Airway epithelial cell (primary cell): ENCODE data around the gene KRT27. TPM values are rescaled to one million over a fixed set of nuclear protein-coding genes. Genes with fewer than 3 reads are reported as not detected.

ENCODE experiments used
- total RNA-seq: library from RNA; depleted of rRNA; stranded (reverse); fragments of >200 nt; gene quantifications from 2 replicates; pipeline ENCODE4 v1.2.3, GENCODE V29; 2015

KRT27 gene
- not detected in 2 replicates for total RNA-seq

GRCh38 chr17:40782450-40782849 is at the start of gene KRT27:
Gene KRT27, minus strand, starts transcription at chr17:40782550. Its CDS starts 57 bp downstream, at chr17:40782493.

DNA sequence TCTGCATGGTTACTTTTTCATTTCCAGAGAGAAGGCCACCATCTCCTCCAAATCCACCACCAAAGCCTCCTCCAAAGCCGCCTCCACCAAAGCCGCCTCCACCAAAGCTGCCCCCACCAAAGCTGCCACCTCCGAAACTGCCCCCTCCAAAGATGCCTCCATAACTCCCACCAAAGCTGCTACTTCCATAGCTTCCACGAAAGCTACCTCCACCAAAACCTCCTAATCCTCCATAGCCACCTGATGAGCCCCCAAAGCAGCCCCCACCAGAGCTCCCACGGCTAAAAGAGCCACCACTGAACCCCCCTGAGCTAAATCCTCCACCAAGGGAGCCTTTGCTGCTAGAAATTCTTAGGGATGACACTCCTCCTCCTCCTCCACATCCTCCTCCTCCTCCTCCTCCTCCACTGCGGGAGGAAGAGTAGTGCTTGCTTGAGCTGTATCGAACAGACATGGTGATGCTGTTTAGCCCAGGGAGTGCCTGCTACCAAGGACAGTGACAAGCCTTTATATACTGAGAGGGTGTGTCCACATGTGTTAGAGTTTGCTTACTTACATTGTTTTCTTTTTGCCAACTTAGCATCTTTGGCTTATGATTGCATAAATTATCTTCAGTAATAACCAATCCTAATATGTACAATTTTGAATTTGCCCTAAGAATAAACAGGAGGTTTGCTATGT is 39.9 kb upstream of the KRT27 start, which contains the start of gene KRT10:
KRT10 (minus strand) TSS at position 483 of the 681 bp plus-strand sequence; CDS start at position 454, 29 bp downstream.

DNA sequence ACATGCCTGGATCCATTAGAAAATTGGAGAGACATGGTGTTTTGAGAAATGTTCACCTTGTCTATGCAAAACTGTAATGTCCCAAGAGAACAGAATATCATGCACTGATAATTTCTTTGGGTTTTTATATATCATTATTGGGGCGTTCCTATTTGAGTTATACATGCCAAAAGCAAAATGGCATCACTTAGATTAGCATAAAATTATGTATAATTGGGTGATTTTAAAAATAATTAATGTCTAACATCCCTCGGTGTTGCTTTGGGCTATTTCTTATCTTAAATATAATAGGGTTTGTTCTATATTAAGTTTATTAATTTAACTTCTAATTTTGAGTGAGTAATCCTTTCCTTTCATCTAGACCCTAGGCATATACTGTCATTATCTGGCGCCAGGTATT is 17.5 kb upstream of the KRT27 start, which contains the start of gene KRT28:
KRT28 (minus strand) TSS at position 101 of the 400 bp plus-strand sequence; CDS start at position 35, 66 bp downstream.

DNA sequence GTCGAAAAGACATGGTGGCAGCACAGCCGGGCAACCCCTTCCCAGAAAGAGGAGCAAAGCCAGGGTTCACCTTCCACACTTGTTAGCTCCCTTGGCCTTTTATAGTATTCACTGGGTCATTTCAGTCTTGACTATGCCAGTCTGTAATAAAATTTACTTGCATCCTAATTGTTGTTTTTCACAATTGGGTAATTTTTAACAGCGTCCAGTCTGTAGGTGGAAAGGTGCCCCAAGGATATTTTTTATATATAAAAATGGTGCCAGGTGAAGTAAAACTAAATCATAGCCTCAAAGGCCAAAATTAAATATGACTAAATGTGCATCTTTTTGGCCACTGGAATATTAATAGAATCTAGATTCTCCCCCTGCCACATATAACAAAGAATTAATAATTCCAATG is 10.2 kb downstream of the KRT27 start, which contains the start of gene KRT26:
KRT26 (minus strand) TSS at position 101 of the 400 bp plus-strand sequence; CDS start at position 13, 88 bp downstream.

DNA sequence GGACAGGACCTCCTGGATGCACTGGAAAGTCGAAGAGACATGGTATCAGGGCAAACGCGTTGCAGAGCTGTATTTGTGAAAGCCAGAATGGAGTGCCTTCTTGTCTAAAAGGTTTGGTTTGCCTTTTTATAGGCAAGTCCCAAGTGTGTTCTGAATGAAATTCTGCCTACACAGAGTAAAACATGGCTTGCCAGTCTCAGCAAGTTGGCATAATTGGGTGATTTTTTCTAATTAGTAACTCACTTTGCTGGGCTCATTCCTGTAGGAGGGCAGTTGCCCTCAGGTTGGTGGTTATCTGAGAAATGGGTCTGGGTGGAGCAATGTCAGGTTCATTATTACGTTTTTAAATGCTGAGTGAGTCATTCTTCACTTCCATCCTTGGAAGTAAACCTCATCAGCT is 27.1 kb downstream of the KRT27 start, which contains the start of gene KRT25:
KRT25 (minus strand) TSS at position 101 of the 400 bp plus-strand sequence; CDS start at position 41, 60 bp downstream.

Other genes starting within 250 kb of the KRT27 start
- gene CCR7, start 217.1 kb downstream of the KRT27 start, total RNA-seq, result not detected in 2 replicates
- gene SMARCE1, start 134.7 kb downstream of the KRT27 start, total RNA-seq, result 81.3 and 87.2 TPM in 2 replicates
- gene KRT222, start 117.4 kb downstream of the KRT27 start, total RNA-seq, result not detected in 2 replicates
- 1.5 and 2.5 TPM in 2 replicates for gene KRT24, start 78.8 kb downstream of the KRT27 start, total RNA-seq
- not detected in 2 replicates for gene KRT25, start 27.2 kb downstream of the KRT27 start, total RNA-seq
- not detected in 2 replicates for gene KRT26, start 10.3 kb downstream of the KRT27 start, total RNA-seq
- gene KRT28, start 17.4 kb upstream of the KRT27 start, total RNA-seq, result not detected in 2 replicates
- 59.0 and 68.3 TPM in 2 replicates for gene KRT10, start 40.1 kb upstream of the KRT27 start, total RNA-seq
- gene KRT12, start 84.7 kb upstream of the KRT27 start, total RNA-seq, result not detected in 2 replicates
- gene KRT20, start 102.7 kb upstream of the KRT27 start, total RNA-seq, result not detected in 2 replicates
- 35.7 and 36.8 TPM in 2 replicates for gene KRT23, start 155.1 kb upstream of the KRT27 start, total RNA-seq
- not detected in 2 replicates for gene KRT39, start 184.4 kb upstream of the KRT27 start, total RNA-seq
- gene KRT40, start 201.8 kb upstream of the KRT27 start, total RNA-seq, result 0.07 TPM in 1 of 2 replicates, not detected in the other
- gene KRTAP3-3, start 211.6 kb upstream of the KRT27 start, total RNA-seq, result not detected in 2 replicates
- not detected in 2 replicates for gene KRTAP3-2, start 217.4 kb upstream of the KRT27 start, total RNA-seq
- not detected in 2 replicates for gene KRTAP3-1, start 226.6 kb upstream of the KRT27 start, total RNA-seq
- not detected in 2 replicates for gene KRTAP1-5, start 244.7 kb upstream of the KRT27 start, total RNA-seq
- not detected in 2 replicates for gene KRTAP1-4, start 247.6 kb upstream of the KRT27 start, total RNA-seq